Measurements from ENCODE around the gene IL3RA. TPM values are rescaled to one million over a fixed set of nuclear protein-coding genes. Genes with fewer than 3 reads are reported as not detected.
"Not testable (repeated sequence)": the region's sequence is repeated elsewhere in the genome, so short reads cannot be mapped to it uniquely, and the experiment has no call there.

Gene IL3RA
- total and polyA plus RNA-seq, 7 donors, result 1.5 to 8.3 (median 4.6) TPM

DNA sequence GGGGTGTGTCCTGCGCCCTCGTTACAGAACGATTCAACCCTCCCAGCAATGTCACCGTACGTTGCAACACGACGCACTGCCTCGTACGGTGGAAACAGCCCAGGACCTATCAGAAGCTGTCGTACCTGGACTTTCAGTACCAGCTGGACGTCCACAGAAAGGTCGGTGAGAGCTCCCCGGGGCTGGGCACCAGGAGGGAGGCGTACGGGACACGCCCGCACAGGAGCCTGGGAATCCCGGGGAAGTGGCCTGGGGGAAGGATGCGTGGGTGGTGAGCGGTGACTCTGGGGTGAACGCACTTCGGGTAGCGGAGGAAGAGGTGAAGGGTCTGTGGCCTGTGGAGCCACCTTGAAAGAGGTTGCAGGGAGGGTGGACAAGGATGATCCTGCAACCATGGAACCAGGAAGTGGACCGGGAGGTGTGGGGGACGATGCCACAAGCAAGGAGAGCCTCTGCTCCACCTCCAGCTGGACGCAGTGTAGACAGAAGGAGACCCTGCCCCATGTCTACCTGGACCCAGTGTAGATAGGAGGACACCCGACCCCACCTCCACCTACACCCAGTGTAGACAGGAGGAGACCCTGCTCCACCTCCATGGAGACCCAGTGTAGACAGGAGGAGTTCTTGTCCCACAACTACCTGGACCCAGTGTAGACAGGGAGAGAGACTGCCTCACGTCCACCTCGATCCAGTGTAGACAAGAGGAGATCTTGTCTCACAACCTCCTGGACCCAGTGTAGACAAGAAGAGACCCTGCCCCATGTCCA is 42.1 kb upstream of the IL3RA start:
- intact Hi-C loops (cut with DNase I), result no loop called here
- H3K9me3 ChIP-seq, result no peaks in the 10 kb centered on the region
- H3K27ac ChIP-seq, result no peak overlapping the region
- DNase-seq (no peak), ATAC-seq (no peak)
- no peaks in the 10 kb centered on the region for H3K4me1 ChIP-seq
- WGBS, 3 donors, result 90 to 95% (median 91%) methylated on average over 29 of the region's 29 CpGs
- no peak overlapping the region for H3K4me3 ChIP-seq
- no peaks in the 10 kb centered on the region for H3K36me3 ChIP-seq (ENCODE audit: insufficient read depth in 1 of 2, low read depth in 1 of 2)
- H3K27me3 ChIP-seq (ENCODE audit: insufficient read depth in 3 of 3, low read length in 2 of 3), result no peaks in the 10 kb centered on the region
- TF ChIP-seq, protein P1, sequence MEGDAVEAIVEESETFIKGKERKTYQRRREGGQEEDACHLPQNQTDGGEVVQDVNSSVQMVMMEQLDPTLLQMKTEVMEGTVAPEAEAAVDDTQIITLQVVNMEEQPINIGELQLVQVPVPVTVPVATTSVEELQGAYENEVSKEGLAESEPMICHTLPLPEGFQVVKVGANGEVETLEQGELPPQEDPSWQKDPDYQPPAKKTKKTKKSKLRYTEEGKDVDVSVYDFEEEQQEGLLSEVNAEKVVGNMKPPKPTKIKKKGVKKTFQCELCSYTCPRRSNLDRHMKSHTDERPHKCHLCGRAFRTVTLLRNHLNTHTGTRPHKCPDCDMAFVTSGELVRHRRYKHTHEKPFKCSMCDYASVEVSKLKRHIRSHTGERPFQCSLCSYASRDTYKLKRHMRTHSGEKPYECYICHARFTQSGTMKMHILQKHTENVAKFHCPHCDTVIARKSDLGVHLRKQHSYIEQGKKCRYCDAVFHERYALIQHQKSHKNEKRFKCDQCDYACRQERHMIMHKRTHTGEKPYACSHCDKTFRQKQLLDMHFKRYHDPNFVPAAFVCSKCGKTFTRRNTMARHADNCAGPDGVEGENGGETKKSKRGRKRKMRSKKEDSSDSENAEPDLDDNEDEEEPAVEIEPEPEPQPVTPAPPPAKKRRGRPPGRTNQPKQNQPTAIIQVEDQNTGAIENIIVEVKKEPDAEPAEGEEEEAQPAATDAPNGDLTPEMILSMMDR (IDR thresholded peaks at IDR 0.05), result no peak

DNA sequence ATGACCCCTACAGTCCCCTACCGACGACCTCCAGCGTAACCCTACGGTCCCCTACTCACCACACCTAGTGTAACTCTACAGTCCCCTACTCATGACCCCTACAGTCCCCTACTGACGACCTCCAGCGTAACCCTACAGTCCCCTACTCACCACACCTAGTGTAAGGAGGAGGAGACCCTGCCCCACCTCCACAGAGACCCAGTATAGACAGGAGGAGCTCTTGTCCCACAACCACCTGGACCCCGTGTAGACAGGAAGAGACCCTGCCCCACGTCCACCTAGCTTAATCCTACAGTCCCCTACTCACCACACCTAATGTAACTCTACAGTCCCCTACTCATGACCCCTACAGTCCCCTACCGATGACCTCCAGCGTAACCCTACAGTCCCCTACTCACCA is 41.0 kb upstream of the IL3RA start:
- 77 to 84% (median 83%) methylated on average over 10 of the region's 10 CpGs for WGBS, 3 donors
- Histone ChIP-seq H3K36me3 (ENCODE audit: insufficient read depth in 1 of 2, low read depth in 1 of 2) (no peaks in the 10 kb centered on the region), H3K4me3 (no peak overlapping the region), H3K27ac (no peak overlapping the region), H3K4me1 (no peaks in the 10 kb centered on the region), H3K9me3 (no peaks in the 10 kb centered on the region), H3K27me3 (ENCODE audit: insufficient read depth in 3 of 3, low read length in 2 of 3) (no peaks in the 10 kb centered on the region)
- DNase-seq (no peak), ATAC-seq (no peak)
- TF ChIP-seq, protein P1 (IDR thresholded peaks at IDR 0.05), result no peak
- intact Hi-C loops (cut with DNase I), result no loop called here

DNA sequence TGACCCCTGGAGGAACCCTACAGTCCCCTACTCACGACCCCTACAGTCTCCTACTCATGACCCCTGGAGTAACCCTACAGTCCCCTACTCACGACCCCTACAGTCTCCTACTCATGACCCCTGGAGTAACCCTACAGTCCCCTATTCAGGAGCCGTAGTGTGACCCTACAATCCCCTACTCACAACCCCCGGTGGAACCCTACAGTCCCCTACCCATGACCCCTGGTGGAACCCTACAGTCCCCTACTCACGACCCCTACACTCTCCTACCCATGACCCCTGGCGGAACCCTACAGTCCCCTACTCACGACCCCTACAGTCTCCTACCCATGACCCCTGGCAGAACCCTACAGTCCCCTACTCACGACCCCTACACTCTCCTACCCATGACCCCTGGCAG is 39.0 kb upstream of the IL3RA start:
- intact Hi-C loops (cut with DNase I); H3K27ac ChIP-seq; H3K4me3 ChIP-seq; H3K36me3 ChIP-seq (ENCODE audit: insufficient read depth in 1 of 2, low read depth in 1 of 2); H3K4me1 ChIP-seq; H3K27me3 ChIP-seq (ENCODE audit: insufficient read depth in 3 of 3, low read length in 2 of 3); DNase-seq; ATAC-seq; H3K9me3 ChIP-seq: not testable (repeated sequence)
- WGBS, 3 donors, result 95 to 98% (median 95%) methylated on average over 7 of the region's 8 CpGs

DNA sequence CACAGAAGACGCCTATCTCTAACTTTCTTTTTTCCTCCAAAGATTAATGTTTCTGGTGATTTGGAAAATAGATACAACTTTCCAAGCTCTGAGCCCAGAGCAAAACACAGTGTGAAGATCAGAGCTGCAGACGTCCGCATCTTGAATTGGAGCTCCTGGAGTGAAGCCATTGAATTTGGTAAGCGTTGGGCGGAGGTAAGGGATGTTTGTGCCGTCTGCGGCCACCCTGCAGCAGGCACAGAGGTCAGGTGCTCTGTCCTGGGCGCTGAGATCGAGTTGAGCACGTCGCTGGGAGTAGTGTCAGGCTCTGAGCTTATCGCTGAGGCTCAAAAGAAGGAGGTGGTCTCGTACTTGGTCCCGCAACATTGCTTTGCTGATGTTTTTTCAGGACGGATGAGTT is 36.1 kb upstream of the IL3RA start:
- Histone ChIP-seq H3K27me3 (ENCODE audit: insufficient read depth in 3 of 3, low read length in 2 of 3) (no peaks in the 10 kb centered on the region), H3K4me3 (no peak overlapping the region), H3K4me1 (no peaks in the 10 kb centered on the region), H3K27ac (no peak overlapping the region), H3K36me3 (ENCODE audit: insufficient read depth in 1 of 2, low read depth in 1 of 2) (no peaks in the 10 kb centered on the region), H3K9me3 (no peaks in the 10 kb centered on the region)
- DNase-seq (no peak), ATAC-seq (no peak)
- TF ChIP-seq, protein P1 (IDR thresholded peaks at IDR 0.05), result no peak
- WGBS, 3 donors, result 38 to 43% (median 39%) methylated on average over 15 of the region's 15 CpGs
- intact Hi-C loops (cut with DNase I), result no loop called here

DNA sequence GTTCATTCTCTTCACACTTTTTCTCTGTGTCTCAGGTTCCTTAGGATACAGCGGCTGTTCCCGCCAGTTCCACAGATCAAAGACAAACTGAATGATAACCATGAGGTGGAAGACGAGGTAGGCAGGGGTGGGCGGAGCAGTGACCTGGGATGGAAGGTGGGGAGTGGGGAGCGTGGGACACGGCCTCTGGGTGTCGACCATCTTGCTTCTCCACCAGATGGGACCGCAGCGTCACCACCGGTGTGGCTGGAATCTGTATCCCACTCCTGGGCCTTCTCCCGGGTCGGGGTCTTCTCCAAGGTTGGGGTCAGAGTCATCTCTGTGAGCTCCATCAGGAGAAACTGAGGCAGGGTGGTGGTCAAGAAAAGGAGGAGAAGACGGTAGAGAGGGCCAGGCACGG is 31.2 kb upstream of the IL3RA start:
- H3K4me1 ChIP-seq, result no peaks in the 10 kb centered on the region
- no peak overlapping the region for H3K4me3 ChIP-seq
- H3K36me3 ChIP-seq (ENCODE audit: insufficient read depth in 1 of 2, low read depth in 1 of 2), result no peaks in the 10 kb centered on the region
- peaks cover 5% of the 10 kb centered on the region for H3K9me3 ChIP-seq
- WGBS, 3 donors, result 86 to 90% (median 87%) methylated on average over 14 of the region's 14 CpGs
- H3K27me3 ChIP-seq (ENCODE audit: insufficient read depth in 3 of 3, low read length in 2 of 3), result no peaks in the 10 kb centered on the region
- H3K27ac ChIP-seq, result no peak overlapping the region
- DNase-seq (no peak), ATAC-seq (no peak)
- TF ChIP-seq, protein P1 (IDR thresholded peaks at IDR 0.05), result no peak
- intact Hi-C loops (cut with DNase I), result no loop called here

All from psoas muscle (tissue), 8 donors.